Cardiac muscle cell (in vitro differentiated cells and primary cell): ENCODE data around the gene TIAM2. TPM values are rescaled to one million over a fixed set of nuclear protein-coding genes. Genes with fewer than 3 reads are reported as not detected.
"Not testable (repeated sequence)": the region's sequence is repeated elsewhere in the genome, so short reads cannot be mapped to it uniquely, and the experiment has no call there.

Experiments used
- DNase-seq, 2 donors: peaks; one replicate each; pipeline versions ENCODE4 v3.0.0 to v3.0.0-alpha.2; 2010 to 2017; ENCODE audit warnings: low read depth in 1 of 2, low spot score in 1 of 2
- H3K27ac ChIP-seq: fragments of 200-600 bp; sonication (generic); 2 replicates; pipeline ENCODE4 v1.5.1; 2016
- H3K27me3 ChIP-seq: fragments of 200-600 bp; sonication (generic); 2 replicates; pipeline ENCODE4 v1.6.0; 2016; ENCODE audit warnings: control low read depth
- H3K36me3 ChIP-seq: fragments of 200-600 bp; sonication (generic); 2 replicates; pipeline ENCODE4 v1.5.1; 2016; ENCODE audit warnings: control low read depth
- H3K4me1 ChIP-seq: fragments of 200-600 bp; sonication (generic); 2 replicates; pipeline ENCODE4 v1.8.1; 2017; ENCODE audit warnings: low read depth, mild to moderate bottlenecking, mixed run types
- H3K4me3 ChIP-seq: fragments of 200-600 bp; sonication (generic); 2 replicates; pipeline ENCODE4 v1.5.1; 2016; ENCODE audit warnings: mild to moderate bottlenecking
- H3K9me3 ChIP-seq: fragments of 200-600 bp; sonication (generic); 2 replicates; pipeline ENCODE4 v1.5.1; 2017; ENCODE audit warnings: low read depth, mild to moderate bottlenecking, control low read depth
- CTCF ChIP-seq: IDR thresholded peaks from 2 replicates; pipeline ENCODE4 v1.5.1; 2012; ENCODE audit warnings: low read depth, mild to moderate bottlenecking, low read length
- polyA plus RNA-seq: library from polyadenylated mRNA; unstranded; fragments of >200 nt; fragmentation: Nextera tagmentation; extraction: Ambion mirVana; gene quantifications from 2 replicates; pipeline ENCODE4 v1.2.1, GENCODE V29; 2016
- total RNA-seq: library from RNA; depleted of rRNA; stranded (reverse); fragments of >200 nt; gene quantifications from 2 replicates; pipeline ENCODE4 v1.2.3, GENCODE V29; 2016

The TIAM2 gene
- total and polyA plus RNA-seq, 2 experiments from 2014 or later, result 3.9 to 12.4 TPM

DNA sequence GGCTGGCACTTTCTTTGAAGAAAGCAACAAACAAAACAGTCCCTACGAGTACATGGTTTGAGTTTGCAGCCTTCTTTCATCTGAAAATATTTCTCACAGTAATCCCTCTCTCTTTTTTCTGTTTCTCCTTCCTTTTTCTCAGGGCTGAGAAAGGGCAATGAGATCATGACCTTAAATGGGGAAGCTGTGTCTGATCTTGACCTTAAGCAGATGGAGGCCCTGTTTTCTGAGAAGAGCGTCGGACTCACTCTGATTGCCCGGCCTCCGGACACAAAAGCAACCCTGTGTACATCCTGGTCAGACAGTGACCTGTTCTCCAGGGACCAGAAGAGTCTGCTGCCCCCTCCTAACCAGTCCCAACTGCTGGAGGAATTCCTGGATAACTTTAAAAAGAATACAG is 188.0 kb downstream of the TIAM2 start:
- H3K4me1 ChIP-seq, result no peaks in the 10 kb centered on the region
- DNase-seq, result no peak
- H3K9me3 ChIP-seq, result no peaks in the 10 kb centered on the region
- H3K36me3 ChIP-seq, result no peaks in the 10 kb centered on the region
- H3K27ac ChIP-seq, result no peak overlapping the region
- H3K27me3 ChIP-seq, result peaks cover 67% of the 10 kb centered on the region
- no peak for TF ChIP-seq CTCF
- no peak overlapping the region for H3K4me3 ChIP-seq

DNA sequence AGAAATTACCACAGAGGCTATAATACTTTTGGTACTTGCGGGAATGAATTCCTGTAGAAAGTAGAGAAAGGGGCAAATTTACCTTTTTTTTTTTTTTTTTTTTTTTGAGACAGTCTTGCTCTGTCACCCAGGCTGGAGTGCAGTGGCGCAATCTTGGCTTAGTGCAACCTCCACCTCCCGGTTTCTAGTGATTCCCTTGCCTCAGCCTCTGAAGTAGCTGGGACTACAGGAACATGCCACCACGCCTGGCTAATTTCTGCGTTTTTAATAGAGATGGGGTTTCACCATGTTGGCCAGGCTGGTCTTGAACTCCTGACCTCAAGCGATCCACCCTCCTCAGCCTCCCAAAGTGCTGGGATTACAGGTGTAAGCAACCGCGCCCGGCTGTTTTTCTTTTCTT is 189.9 kb downstream of the TIAM2 start:
- not testable (repeated sequence) for H3K4me1 ChIP-seq

GRCh38 chr6:155185544-155185943 is 190.4 kb downstream of the TIAM2 start:
- no peaks in the 10 kb centered on the region for H3K9me3 ChIP-seq

More for the DNA sequence above, 189.9 kb downstream of the TIAM2 start:
- H3K9me3 ChIP-seq, H3K36me3 ChIP-seq, H3K27ac ChIP-seq, H3K4me3 ChIP-seq, DNase-seq: not testable (repeated sequence)
- peaks cover 65% of the 10 kb centered on the region for H3K27me3 ChIP-seq

GRCh38 chr6:155186052-155186658 is 191.0 kb downstream of the TIAM2 start:
- Histone ChIP-seq H3K4me3 (no peak overlapping the region), H3K27ac (no peak overlapping the region), H3K36me3 (no peaks in the 10 kb centered on the region), H3K4me1 (no peaks in the 10 kb centered on the region), H3K9me3 (no peaks in the 10 kb centered on the region), H3K27me3 (peaks cover 68% of the 10 kb centered on the region)
- DNase-seq, result no peak
- TF ChIP-seq CTCF, result no peak

More at GRCh38 chr6:155185544-155185943, 190.4 kb downstream of the TIAM2 start:
- DNase-seq, result peak in 1 of 2 donors; percentile 19
- no peak for TF ChIP-seq CTCF
- no peaks in the 10 kb centered on the region for H3K36me3 ChIP-seq
- H3K27me3 ChIP-seq, result peaks cover 70% of the 10 kb centered on the region
- H3K4me1 ChIP-seq, result no peaks in the 10 kb centered on the region
- no peak overlapping the region for H3K4me3 ChIP-seq
- no peak overlapping the region for H3K27ac ChIP-seq

DNA sequence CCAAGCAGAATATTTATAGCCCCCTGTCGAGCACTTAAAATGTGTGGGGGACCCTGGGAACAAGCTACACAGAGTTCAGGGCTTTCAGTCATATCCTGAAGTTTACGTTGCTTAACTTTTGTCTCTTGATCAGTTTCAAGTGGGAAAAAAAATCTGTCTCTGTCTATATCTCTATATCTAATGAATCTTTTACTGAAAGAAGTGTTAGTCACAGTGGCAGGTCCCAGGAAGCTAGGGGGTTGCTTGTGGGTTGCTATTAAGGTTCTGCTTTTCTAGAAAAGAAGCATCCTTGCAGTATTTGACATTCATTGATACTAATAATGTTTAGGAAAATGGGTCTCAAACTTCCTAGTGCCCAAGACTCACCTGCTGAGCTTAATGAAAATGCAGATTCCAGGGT is 192.0 kb downstream of the TIAM2 start:
- Histone ChIP-seq H3K4me1 (no peaks in the 10 kb centered on the region), H3K27me3 (peaks cover 60% of the 10 kb centered on the region), H3K9me3 (no peaks in the 10 kb centered on the region), H3K36me3 (no peaks in the 10 kb centered on the region), H3K27ac (no peak overlapping the region), H3K4me3 (no peak overlapping the region)
- TF ChIP-seq CTCF, result no peak
- DNase-seq, result no peak

DNA sequence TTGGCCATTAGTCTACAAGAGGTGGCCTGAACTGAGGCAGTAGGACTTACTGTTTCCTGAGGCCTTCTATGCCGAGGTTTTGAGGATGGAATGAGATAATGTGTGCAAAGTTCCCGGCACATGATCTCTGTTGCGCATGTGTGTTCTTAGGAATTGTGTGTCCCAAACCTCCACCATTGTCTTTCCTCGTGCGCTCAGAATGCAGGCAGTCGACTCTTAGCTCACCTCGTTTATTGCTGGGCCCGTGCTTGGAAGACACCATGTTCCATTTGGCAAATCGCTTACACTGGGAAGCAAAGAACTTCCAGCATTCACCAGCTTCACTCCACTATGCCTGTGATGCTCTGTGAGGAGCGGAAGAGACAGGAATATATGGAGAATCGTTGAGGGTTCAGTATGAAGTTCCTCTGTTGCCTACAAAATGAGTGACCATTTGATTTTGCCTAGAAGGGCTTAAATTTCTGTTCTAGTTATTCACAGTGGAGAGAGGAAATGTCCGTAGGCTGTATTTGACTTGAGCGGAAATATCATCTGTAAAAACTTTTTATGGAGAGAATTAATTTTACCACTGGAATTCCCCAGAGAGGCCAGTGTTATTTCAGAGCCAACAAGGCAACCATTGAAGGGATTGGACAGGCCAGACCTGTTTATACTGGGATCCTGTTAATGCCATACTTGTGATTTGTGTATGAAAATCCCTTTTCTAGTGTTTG is 193.0 kb downstream of the TIAM2 start:
- Histone ChIP-seq H3K4me3 (no peak overlapping the region), H3K27me3 (peaks cover 51% of the 10 kb centered on the region), H3K27ac (no peak overlapping the region), H3K9me3 (no peaks in the 10 kb centered on the region), H3K36me3 (no peaks in the 10 kb centered on the region), H3K4me1 (no peaks in the 10 kb centered on the region)
- DNase-seq, result no peak
- no peak for TF ChIP-seq CTCF
